C4-2B (cell line): Measurements from ENCODE around the gene CSNK1D.

Experiments
- H3K27ac ChIP-seq: fragments of 450-650 bp; 2 replicates; pipeline ENCODE4 v1.5.1; 2017
- CTCF ChIP-seq: fragments of 450-650 bp; conservative IDR thresholded peaks from 2 replicates; pipeline ENCODE4 v1.5.1; 2017; ENCODE audit warnings: mild to moderate bottlenecking
- ZFX ChIP-seq: fragments of 450-650 bp; IDR thresholded peaks from 2 replicates; pipeline ENCODE4 v1.6.1; 2017

CSNK1D gene

GRCh38 chr17:82223517-82223916 lies 50.0 kb downstream of the CSNK1D start:
- no peak overlapping the region for H3K27ac ChIP-seq
- TF ChIP-seq ZFX = no peak
- TF ChIP-seq CTCF = no peak

GRCh38 chr17:82222816-82223215 lies 50.7 kb downstream of the CSNK1D start:
- TF ChIP-seq ZFX = no peak
- TF ChIP-seq CTCF = no peak

GRCh38 chr17:82221341-82221902 lies 52.1 kb downstream of the CSNK1D start:
- H3K27ac ChIP-seq = no peak overlapping the region
- TF ChIP-seq ZFX = no peak
- TF ChIP-seq CTCF = no peak

More at GRCh38 chr17:82222816-82223215, 50.7 kb downstream of the CSNK1D start:
- no peak overlapping the region for H3K27ac ChIP-seq

GRCh38 chr17:82219753-82220709 lies 53.5 kb downstream of the CSNK1D start:
- H3K27ac ChIP-seq = no peak overlapping the region
- TF ChIP-seq CTCF (no peak), ZFX (no peak)

GRCh38 chr17:82219083-82219482 lies 54.4 kb downstream of the CSNK1D start:
- no peak overlapping the region for H3K27ac ChIP-seq
- no peak for TF ChIP-seq ZFX
- TF ChIP-seq CTCF = no peak

GRCh38 chr17:82218349-82219075 lies 55.0 kb downstream of the CSNK1D start:
- TF ChIP-seq CTCF (no peak), ZFX (no peak)
- H3K27ac ChIP-seq = no peak overlapping the region
